IPS-20b (cell line): ENCODE measurements around the gene BMP7.
"Not testable (repeated sequence)": the region's sequence is repeated elsewhere in the genome, so short reads cannot be mapped to it uniquely, and the experiment has no call there.

ENCODE experiments used
- H3K27ac ChIP-seq: one replicate; pipeline ENCODE4 v1.5.1; 2013; ENCODE audit warnings: low read length
- H3K27me3 ChIP-seq: 2 replicates; pipeline ENCODE4 v1.6.1; 2013; ENCODE audit warnings: mild to moderate bottlenecking, low read length, inconsistent platforms; ENCODE audit not compliant: insufficient read depth
- H3K36me3 ChIP-seq: 2 replicates; pipeline ENCODE4 v1.6.1; 2013; ENCODE audit warnings: low read depth, mild to moderate bottlenecking, inconsistent platforms, low read length, moderate library complexity; ENCODE audit not compliant: insufficient read depth
- H3K4me1 ChIP-seq: 2 replicates; pipeline ENCODE4 v1.6.1; 2013; ENCODE audit warnings: mild to moderate bottlenecking, control low read depth, inconsistent platforms, low read length, moderate library complexity; ENCODE audit not compliant: insufficient read depth
- H3K4me3 ChIP-seq: 2 replicates; pipeline ENCODE4 v1.5.1; 2013; ENCODE audit warnings: mild to moderate bottlenecking, low read length, inconsistent platforms
- H3K9ac ChIP-seq: 2 replicates; pipeline ENCODE4 v1.6.1; 2013; ENCODE audit warnings: low read depth, mild to moderate bottlenecking, inconsistent platforms, low read length, moderate library complexity
- H3K9me3 ChIP-seq: 2 replicates; pipeline ENCODE4 v1.6.1; 2013; ENCODE audit warnings: mild to moderate bottlenecking, low read depth, low read length, inconsistent platforms; ENCODE audit not compliant: insufficient read depth

The BMP7 gene

GRCh38 chr20:57274846-57275245 lies 8.4 kb upstream of the BMP7 start:
- peaks cover 12% of the 10 kb centered on the region for H3K4me1 ChIP-seq
- no peak overlapping the region for H3K4me3 ChIP-seq
- H3K9ac ChIP-seq = no peak overlapping the region
- peaks cover 34% of the 10 kb centered on the region for H3K27me3 ChIP-seq
- no peaks in the 10 kb centered on the region for H3K9me3 ChIP-seq
- no peaks in the 10 kb centered on the region for H3K36me3 ChIP-seq
- H3K27ac ChIP-seq = no peak overlapping the region

DNA sequence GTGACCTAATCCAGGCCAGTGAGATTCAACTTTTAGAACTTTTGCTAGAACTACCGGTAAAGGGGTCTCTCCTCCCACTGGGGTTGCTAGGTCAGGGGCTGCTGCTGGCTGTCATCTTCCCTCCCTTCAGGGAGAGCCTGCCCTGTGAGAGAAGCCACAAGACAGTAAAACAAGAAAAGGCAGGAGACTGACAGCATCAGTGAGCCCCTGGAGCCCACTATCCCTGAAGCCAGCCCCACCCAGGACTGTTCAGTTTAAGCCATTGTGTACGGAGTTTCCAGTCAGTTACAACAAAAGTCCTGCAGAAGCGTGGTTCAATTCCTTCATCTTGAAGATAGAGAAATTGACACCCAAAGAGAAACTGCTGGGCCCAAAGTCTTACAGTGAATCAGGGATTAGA lies 7.9 kb upstream of the BMP7 start:
- Histone ChIP-seq H3K4me1 (peaks cover 16% of the 10 kb centered on the region), H3K27ac (no peak overlapping the region), H3K9me3 (no peaks in the 10 kb centered on the region), H3K9ac (no peak overlapping the region), H3K36me3 (no peaks in the 10 kb centered on the region), H3K27me3 (peaks cover 39% of the 10 kb centered on the region), H3K4me3 (no peak overlapping the region)

DNA sequence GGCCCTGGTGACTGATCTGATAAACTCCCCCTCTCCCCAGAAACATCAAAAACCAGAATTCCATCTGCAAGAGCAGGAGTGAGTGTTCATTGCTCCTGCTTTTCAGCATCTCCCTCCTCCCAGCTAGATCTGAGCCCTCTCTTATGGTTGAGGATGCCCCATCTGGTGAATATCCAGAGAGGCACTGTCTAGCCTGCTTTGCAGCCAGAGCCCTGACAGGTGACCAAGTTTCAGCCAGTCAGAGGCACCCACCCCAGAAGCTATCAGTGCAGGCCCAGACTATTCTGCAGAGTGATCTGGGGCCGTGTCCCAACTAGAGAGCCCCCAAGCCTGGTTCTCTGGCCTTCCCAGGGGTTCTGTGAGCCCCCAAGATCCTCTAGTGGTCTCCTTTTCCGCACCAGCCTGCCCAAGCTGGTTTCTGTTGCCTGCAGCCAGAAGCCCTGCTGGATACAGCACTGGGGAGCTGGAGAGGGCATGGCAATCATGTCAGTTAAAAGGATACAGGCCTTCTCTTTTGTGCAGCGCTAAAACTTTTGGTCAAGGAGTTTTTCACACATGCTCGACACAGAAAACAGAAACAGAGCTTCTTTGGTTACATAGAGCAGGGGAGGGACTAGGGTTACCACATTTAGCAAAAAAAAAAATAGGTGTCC lies 6.6 kb upstream of the BMP7 start:
- no peak overlapping the region for H3K4me3 ChIP-seq
- peaks cover 23% of the 10 kb centered on the region for H3K4me1 ChIP-seq
- peaks cover 52% of the 10 kb centered on the region for H3K27me3 ChIP-seq
- no peaks in the 10 kb centered on the region for H3K9me3 ChIP-seq
- no peaks in the 10 kb centered on the region for H3K36me3 ChIP-seq
- H3K9ac ChIP-seq = no peak overlapping the region
- no peak overlapping the region for H3K27ac ChIP-seq

DNA sequence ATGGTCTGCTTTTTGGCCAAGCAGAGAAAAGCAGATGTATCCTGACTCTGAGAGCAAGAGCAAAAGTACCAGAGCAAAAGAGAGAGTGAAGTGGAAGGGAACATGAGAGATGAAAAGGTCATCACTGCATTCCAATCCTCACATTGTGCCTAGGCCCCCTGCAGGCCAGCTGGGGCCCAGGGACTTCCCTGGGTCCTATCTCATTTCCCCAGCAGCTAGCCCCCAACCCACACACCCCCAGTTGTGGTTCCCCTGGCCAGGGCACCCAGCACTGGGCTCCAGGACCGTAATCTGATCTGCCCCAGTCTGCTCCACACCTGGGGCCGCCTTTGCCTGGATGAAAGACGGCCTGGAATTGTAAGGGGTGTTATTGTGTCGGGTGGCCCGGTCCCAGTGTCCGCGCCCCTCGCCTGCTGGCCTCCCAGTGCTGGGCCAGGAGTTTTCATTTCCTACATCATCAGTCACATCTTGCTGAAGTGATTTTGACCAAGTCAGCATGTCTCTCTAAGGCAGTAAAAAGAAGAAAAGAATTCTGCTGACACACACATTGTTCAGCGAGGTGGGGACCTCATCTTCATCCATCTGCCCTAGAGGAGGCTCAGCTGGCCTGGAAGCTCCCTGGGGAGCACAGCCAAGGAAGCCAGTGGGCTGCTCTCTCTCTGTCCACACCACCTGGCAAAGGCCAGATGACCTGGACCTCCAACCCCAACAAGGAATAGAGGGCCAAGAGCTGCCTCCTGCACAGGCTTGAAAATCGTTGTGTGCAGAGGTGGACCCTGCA lies 4.0 kb upstream of the BMP7 start:
- Histone ChIP-seq H3K9ac (no peak overlapping the region), H3K27ac (no peak overlapping the region), H3K36me3 (no peaks in the 10 kb centered on the region), H3K27me3 (peaks cover 73% of the 10 kb centered on the region), H3K4me3 (no peak overlapping the region; the same call in 1 of the 2 replicates), H3K4me1 (peaks cover 23% of the 10 kb centered on the region; the same call in 1 of the 2 replicates), H3K9me3 (no peaks in the 10 kb centered on the region)

- Histone ChIP-seq H3K4me1 (peaks cover 23% of the 10 kb centered on the region; the same call in 1 of the 2 replicates), H3K27me3 (peaks cover 83% of the 10 kb centered on the region), H3K36me3 (no peaks in the 10 kb centered on the region), H3K9me3 (no peaks in the 10 kb centered on the region), H3K27ac (no peak overlapping the region), H3K4me3 (0 out of 2 replicates have a peak overlapping the region, but pooled peaks have one; percentile 6), H3K9ac (no peak overlapping the region)
Measured at GRCh38 chr20:57269148-57269984, 2.9 kb upstream of the BMP7 start.

GRCh38 chr20:57268399-57269076 lies 2.1 kb upstream of the BMP7 start:
- peaks cover 28% of the 10 kb centered on the region; the same call in 1 of the 2 replicates for H3K4me1 ChIP-seq
- peaks cover 91% of the 10 kb centered on the region for H3K27me3 ChIP-seq
- no peak overlapping the region for H3K27ac ChIP-seq
- no peaks in the 10 kb centered on the region for H3K36me3 ChIP-seq
- H3K4me3 ChIP-seq = no peak overlapping the region
- H3K9me3 ChIP-seq = no peaks in the 10 kb centered on the region
- no peak overlapping the region for H3K9ac ChIP-seq

DNA sequence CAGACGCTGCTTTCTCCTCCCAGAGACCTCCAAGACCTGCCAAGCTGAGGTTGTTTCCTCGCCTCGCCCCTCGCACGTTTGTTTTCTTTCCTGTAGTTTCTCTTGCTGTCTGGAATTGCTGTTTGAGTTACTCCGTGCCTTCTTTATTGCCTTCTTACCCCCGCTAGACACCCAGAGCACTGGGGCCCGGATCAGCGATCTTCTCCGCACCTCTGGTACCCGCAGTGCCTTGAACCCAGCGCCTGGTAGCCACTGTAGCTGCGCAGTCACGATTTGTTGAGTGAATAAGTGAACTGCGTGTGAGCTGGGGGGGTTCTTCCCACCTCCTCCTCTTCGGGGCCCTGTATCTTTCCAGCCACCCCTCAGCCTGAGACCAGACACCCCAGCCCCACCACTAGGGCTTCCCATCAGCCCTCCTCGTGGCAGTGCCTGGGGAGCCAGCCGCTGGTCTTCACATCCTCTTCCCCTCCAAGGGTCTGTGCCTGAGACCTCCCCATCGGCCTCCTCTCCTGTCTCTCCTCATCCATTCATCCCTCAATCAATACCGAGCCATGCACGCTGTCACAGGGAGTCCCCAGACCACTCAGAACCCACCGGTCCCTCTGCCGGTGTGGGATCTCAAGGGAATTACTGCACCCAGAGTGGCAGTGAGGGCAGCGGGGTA lies 849 bp upstream of the BMP7 start:
- H3K4me3 ChIP-seq = peak overlapping the region; percentile 75; the same call in 1 of the 2 replicates
- no peak overlapping the region for H3K9ac ChIP-seq
- peaks cover 40% of the 10 kb centered on the region; the same call in 1 of the 2 replicates for H3K4me1 ChIP-seq
- no peaks in the 10 kb centered on the region for H3K9me3 ChIP-seq
- H3K36me3 ChIP-seq = no peaks in the 10 kb centered on the region
- H3K27ac ChIP-seq = no peak overlapping the region
- H3K27me3 ChIP-seq = peaks cover 98% of the 10 kb centered on the region

- peak overlapping the region; percentile 75 for H3K4me3 ChIP-seq
- H3K9me3 ChIP-seq = no peaks in the 10 kb centered on the region
- H3K9ac ChIP-seq = peak overlapping the region; percentile 60; the same call in 1 of the 2 replicates
- no peak overlapping the region for H3K27ac ChIP-seq
- H3K36me3 ChIP-seq = no peaks in the 10 kb centered on the region
- peaks cover 98% of the 10 kb centered on the region for H3K27me3 ChIP-seq
- peaks cover 52% of the 10 kb centered on the region; the same call in 1 of the 2 replicates for H3K4me1 ChIP-seq
Measured at GRCh38 chr20:57265997-57266290, 497 bp downstream of the BMP7 start.

DNA sequence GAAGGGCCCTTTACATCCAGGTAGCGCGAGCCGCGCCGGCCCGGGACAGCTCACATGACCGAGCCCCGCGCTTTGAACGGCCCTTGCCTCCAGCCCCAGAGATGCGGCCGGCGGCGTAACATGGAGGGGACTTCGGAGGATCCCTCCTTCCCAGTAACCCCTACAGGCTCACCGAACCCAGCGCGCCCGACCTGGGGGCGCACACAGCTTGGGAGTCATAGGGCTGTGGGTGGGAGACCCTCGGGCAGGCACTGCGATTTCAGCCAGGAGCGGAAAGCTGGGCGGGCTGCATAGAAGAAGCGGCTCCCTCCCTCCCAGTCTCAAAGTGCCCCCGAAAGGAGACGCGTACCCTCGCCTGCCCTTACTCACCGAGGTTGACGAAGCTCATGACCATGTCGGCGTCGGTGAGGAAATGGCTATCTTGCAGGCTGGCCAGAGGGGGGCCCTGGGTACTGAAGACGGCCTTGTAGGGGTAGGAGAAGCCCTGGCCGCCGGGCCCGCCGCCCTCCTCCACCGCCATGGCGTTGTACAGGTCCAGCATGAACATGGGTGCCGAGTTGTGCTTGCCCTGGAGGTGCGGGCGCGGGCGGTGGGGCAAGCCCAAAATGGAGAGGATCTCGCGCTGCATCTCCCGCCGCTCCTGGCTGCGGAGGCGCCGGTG lies 975 bp downstream of the BMP7 start:
- Histone ChIP-seq H3K27me3 (peaks cover 98% of the 10 kb centered on the region), H3K9ac (peak overlapping the region; percentile 60; the same call in 1 of the 2 replicates)

GRCh38 chr20:57264908-57265335 lies 1.5 kb downstream of the BMP7 start:
- not testable (repeated sequence) for H3K27ac ChIP-seq, H3K36me3 ChIP-seq, H3K9me3 ChIP-seq
- Histone ChIP-seq H3K4me1 (peaks cover 49% of the 10 kb centered on the region), H3K9ac (peak overlapping the region; percentile 60; the same call in 1 of the 2 replicates), H3K4me3 (peak overlapping the region; percentile 75), H3K27me3 (peaks cover 98% of the 10 kb centered on the region)

More for the DNA sequence above, 975 bp downstream of the BMP7 start:
- no peak overlapping the region for H3K27ac ChIP-seq
- peak overlapping the region; percentile 75 for H3K4me3 ChIP-seq
- no peaks in the 10 kb centered on the region for H3K9me3 ChIP-seq
- no peaks in the 10 kb centered on the region for H3K36me3 ChIP-seq
- peaks cover 49% of the 10 kb centered on the region; the same call in 1 of the 2 replicates for H3K4me1 ChIP-seq
